Coronary artery (tissue), 2 donors: ENCODE data around the gene LYPD6.
"Not testable (repeated sequence)": the region's sequence is repeated elsewhere in the genome, so short reads cannot be mapped to it uniquely, and the experiment has no call there.

Experiments
- DNase-seq: peaks from one replicate; pipeline ENCODE4 v3.0.0-alpha.2; 2017; ENCODE audit warnings: low spot score
- H3K27ac ChIP-seq, 2 donors: fragments of 200-600 bp; sonication (generic); one replicate each; pipeline ENCODE4 v1.5.1; 2016 to 2019
- H3K4me3 ChIP-seq: fragments of 200-600 bp; sonication (generic); 2 replicates; pipeline ENCODE4 v1.5.1; 2016; ENCODE audit warnings: mild to moderate bottlenecking, moderate library complexity
- CTCF ChIP-seq: fragments of 200-600 bp; sonication (generic); IDR thresholded peaks from one replicate; pipeline ENCODE4 v1.5.1; 2019; ENCODE audit warnings: antibody characterized with exemption

The LYPD6 gene

GRCh38 chr2:149490296-149490695 lies 159.9 kb downstream of the LYPD6 start:
- DNase-seq, result no peak
- no peak overlapping the region for H3K27ac ChIP-seq
- no peak for TF ChIP-seq CTCF

GRCh38 chr2:149492923-149493322 lies 162.5 kb downstream of the LYPD6 start:
- H3K4me3 ChIP-seq, result no peak overlapping the region
- TF ChIP-seq CTCF, result no peak
- H3K27ac ChIP-seq, result no peak overlapping the region
- no peak for DNase-seq

More at GRCh38 chr2:149490296-149490695, 159.9 kb downstream of the LYPD6 start:
- no peak overlapping the region for H3K4me3 ChIP-seq

GRCh38 chr2:149499204-149499603 lies 168.8 kb downstream of the LYPD6 start:
- DNase-seq, H3K27ac ChIP-seq, H3K4me3 ChIP-seq: not testable (repeated sequence)

- H3K4me3 ChIP-seq, H3K27ac ChIP-seq, DNase-seq: not testable (repeated sequence)
These were observed 176.4 kb downstream of the LYPD6 start for GRCh38 chr2:149506808-149507207.

GRCh38 chr2:149507974-149508373 lies 177.6 kb downstream of the LYPD6 start:
- DNase-seq, result no peak
- Histone ChIP-seq H3K27ac (no peak overlapping the region), H3K4me3 (no peak overlapping the region)
- TF ChIP-seq CTCF, result no peak

- no peak for DNase-seq
- H3K4me3 ChIP-seq, result no peak overlapping the region
- no peak overlapping the region for H3K27ac ChIP-seq
These were observed 183.1 kb downstream of the LYPD6 start for GRCh38 chr2:149513461-149513860.

More at GRCh38 chr2:149513461-149513860, 183.1 kb downstream of the LYPD6 start:
- TF ChIP-seq CTCF, result no peak
